Fibroblast of pulmonary artery (primary cell): ENCODE results near the gene BBS9.
A peak's percentile ranks its signal among the peaks of the same experiment; 100 is the strongest.

Experiments used
- DNase-seq: peaks from one replicate; pipeline ENCODE4 v3.0.0-alpha.2; 2010; ENCODE audit warnings: low read depth
- H3K4me3 ChIP-seq: replicated peaks from 2 replicates; pipeline ENCODE4 v1.5.1; 2011; ENCODE audit warnings: low read depth, mild to moderate bottlenecking, control low read depth, low read length, moderate library complexity
- CTCF ChIP-seq: IDR thresholded peaks from 2 replicates; pipeline ENCODE4 v1.5.1; 2011; ENCODE audit warnings: mild to moderate bottlenecking, control low read depth, low read length, inconsistent platforms; ENCODE audit errors: missing control alignments

BBS9 gene

GRCh38 chr7:33539198-33539597, 409.8 kb downstream of the BBS9 start:
- H3K4me3 ChIP-seq: no peak overlapping the region
- no peak for DNase-seq
- TF ChIP-seq CTCF: no peak

GRCh38 chr7:33539659-33540400, 410.5 kb downstream of the BBS9 start:
- no peak for DNase-seq
- TF ChIP-seq CTCF: no peak
- H3K4me3 ChIP-seq: no peak overlapping the region

- no peak for TF ChIP-seq CTCF
- H3K4me3 ChIP-seq: no peak overlapping the region
- DNase-seq: no peak
Measured at GRCh38 chr7:33547880-33548279, 418.5 kb downstream of the BBS9 start.

- no peak for TF ChIP-seq CTCF
- no peak for DNase-seq
- H3K4me3 ChIP-seq: no peak overlapping the region
Measured at GRCh38 chr7:33550363-33550762, 421.0 kb downstream of the BBS9 start.

GRCh38 chr7:33550979-33551378, 421.6 kb downstream of the BBS9 start:
- no peak overlapping the region for H3K4me3 ChIP-seq
- no peak for DNase-seq
- no peak for TF ChIP-seq CTCF

- no peak for TF ChIP-seq CTCF
- peak; percentile 5 for DNase-seq
- no peak overlapping the region for H3K4me3 ChIP-seq
Measured at GRCh38 chr7:33554046-33554445, 424.7 kb downstream of the BBS9 start.

GRCh38 chr7:33554576-33554975, 425.2 kb downstream of the BBS9 start:
- TF ChIP-seq CTCF: no peak
- DNase-seq: no peak
- H3K4me3 ChIP-seq: no peak overlapping the region
